RWPE1 (cell line): ENCODE data around the gene SAT1.
A peak's percentile ranks its signal among the peaks of the same experiment; 100 is the strongest.

Experiments used
- CTCF ChIA-PET: fragments of 350-600 bp; sonication (Branson Sonifier 250); formaldehyde crosslinking; extraction: SDS; loops from one replicate; lab custom pipeline; 2021; lab: Yijun Ruan, JAX
- POLR2A ChIA-PET: fragments of 400-600 bp; formaldehyde crosslinking; extraction: SDS; loops from one replicate; lab custom pipeline; 2020; ENCODE audit warnings: antibody characterized with exemption; ENCODE audit not compliant: low non-redundant PET; lab: Yijun Ruan, JAX
- DNase-seq: peaks from one replicate; pipeline ENCODE4 v3.0.0; 2012; ENCODE audit warnings: low spot score
- H3K27ac ChIP-seq: fragments of 450-650 bp; 2 replicates; pipeline ENCODE4 v1.5.1; 2017
- TF ChIP-seq, protein P1 (sequence below): fragments of 450-650 bp; conservative IDR thresholded peaks from 2 replicates; pipeline ENCODE4 v1.5.1; 2017; ENCODE audit warnings: low read depth, mild to moderate bottlenecking

Gene SAT1

DNA sequence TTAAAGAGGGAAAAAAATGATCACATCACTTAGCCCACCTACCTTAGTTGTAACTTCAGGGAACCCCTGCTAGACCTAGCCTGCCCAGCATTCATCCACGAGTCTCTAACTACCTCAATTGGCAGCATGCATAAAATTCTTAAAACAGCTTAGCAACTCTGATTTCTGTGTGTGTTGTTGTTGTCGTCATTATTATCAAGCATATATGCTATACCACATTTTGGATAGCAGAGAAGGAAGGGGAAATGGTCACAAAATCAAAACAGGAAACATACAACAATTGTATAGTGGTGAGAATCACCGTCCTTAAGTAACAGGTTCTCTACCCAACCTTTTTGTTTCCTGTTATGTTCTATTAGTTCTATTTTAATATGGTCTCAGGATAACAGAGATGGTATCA, 37.2 kb upstream of the SAT1 start:
- no peak for DNase-seq
- no peak overlapping the region for H3K27ac ChIP-seq
- CTCF ChIA-PET = no interaction called here
- POLR2A ChIA-PET = no interaction called here
- TF ChIP-seq, protein P1, sequence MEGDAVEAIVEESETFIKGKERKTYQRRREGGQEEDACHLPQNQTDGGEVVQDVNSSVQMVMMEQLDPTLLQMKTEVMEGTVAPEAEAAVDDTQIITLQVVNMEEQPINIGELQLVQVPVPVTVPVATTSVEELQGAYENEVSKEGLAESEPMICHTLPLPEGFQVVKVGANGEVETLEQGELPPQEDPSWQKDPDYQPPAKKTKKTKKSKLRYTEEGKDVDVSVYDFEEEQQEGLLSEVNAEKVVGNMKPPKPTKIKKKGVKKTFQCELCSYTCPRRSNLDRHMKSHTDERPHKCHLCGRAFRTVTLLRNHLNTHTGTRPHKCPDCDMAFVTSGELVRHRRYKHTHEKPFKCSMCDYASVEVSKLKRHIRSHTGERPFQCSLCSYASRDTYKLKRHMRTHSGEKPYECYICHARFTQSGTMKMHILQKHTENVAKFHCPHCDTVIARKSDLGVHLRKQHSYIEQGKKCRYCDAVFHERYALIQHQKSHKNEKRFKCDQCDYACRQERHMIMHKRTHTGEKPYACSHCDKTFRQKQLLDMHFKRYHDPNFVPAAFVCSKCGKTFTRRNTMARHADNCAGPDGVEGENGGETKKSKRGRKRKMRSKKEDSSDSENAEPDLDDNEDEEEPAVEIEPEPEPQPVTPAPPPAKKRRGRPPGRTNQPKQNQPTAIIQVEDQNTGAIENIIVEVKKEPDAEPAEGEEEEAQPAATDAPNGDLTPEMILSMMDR = no peak

DNA sequence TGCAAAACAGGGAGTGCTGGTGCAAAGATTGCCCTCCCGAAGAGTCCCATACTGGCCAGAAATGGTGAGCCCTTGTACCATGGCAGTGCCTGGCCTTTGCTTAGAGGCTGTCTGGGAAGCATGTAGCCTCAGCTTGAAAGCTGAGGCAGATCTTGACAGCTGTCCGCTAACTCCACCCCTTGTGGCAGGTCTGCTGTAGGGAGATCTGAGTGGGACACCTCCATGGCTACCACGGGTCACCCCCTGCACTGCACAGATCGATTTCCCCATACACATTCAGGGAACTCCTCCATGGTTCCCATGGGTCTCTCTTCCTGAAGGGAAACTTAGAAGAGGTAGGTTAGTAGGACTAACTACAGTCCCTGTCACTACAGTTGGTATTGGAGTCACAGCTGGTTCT, 33.8 kb upstream of the SAT1 start:
- no peak for DNase-seq
- CTCF ChIA-PET = interaction anchor here (0.7 kb wide), 1 partner anchor 222 kb away, joined by 5 read pairs; no protein-coding TSS in a partner anchor
- H3K27ac ChIP-seq = no peak overlapping the region
- POLR2A ChIA-PET = no interaction called here
- TF ChIP-seq, protein P1 = no peak

DNA sequence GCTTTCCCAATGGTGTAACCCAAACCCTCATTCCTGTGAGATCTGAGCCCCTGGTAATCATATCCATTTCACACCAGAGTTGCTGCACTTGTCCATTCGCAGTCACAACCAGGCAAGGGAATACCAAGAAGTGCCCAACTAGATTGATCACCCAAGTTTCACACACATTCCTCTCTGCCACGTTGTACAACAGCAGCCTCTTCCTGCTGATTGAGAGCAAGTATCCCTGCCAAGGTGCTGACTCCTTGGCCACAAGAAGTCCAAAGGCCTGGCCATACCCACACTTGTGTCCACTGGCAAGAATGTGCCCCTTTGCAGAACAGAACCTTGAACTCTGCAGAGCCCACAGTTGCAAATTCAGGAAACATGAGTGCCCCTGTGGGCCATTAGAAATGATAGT, 33.4 kb upstream of the SAT1 start:
- CTCF ChIA-PET = interaction anchor here (0.7 kb wide), 1 partner anchor 222 kb away, joined by 5 read pairs; no protein-coding TSS in a partner anchor
- POLR2A ChIA-PET = no interaction called here
- TF ChIP-seq, protein P1 = no peak
- no peak for DNase-seq
- no peak overlapping the region for H3K27ac ChIP-seq

DNA sequence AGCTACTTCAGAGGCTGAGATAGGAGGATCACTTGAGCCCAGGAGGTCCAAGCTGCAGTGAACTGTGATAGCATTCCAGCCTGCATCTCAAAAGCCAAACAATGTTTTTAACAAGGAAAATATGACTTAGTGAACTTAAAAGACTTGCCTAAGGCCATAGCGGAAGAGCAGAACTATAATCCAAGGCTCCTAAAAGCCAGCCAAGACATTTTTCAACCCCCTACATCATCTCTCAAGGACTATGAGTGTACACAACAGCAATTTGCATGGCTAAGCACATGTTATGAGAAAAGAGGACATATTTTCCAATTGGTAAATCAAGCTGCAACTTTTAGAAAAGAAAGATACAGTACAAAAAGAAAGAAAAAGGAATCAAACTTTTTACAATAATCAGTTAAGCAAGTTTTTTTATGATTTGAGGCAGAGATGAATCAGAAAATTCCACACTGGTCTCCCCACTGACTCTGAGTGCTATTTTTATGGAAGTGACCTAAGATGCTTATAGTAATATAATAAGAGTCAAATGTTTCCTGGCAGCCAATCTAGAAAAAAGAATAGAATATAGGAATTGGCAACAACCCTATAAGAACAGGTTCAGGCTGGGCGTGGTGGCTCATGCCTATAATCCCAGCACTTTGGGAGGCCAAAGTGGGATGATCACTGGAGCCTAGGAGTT, 30.1 kb upstream of the SAT1 start:
- peak overlapping the region; percentile 65 for H3K27ac ChIP-seq
- POLR2A ChIA-PET = no interaction called here
- peak; percentile 5 for DNase-seq
- CTCF ChIA-PET = no interaction called here
- TF ChIP-seq, protein P1 = no peak

DNA sequence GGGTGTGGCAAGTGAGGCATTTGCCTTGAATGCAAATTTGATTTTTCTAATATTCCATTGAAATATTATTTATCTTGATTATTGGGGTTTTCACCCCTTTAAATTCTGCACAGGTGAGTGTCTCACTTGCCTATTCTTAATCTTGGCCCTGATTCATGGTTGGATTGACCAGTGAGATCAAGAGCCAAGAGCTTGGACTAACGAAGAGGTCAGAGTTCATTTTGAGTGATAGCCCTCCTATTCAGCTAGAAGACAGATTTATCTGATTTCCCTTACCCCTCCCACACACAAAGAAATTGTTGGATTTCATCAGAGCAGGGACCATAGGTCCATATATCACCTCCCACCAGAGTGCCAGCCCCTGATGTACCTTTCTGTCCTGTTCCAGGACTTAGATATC, 28.3 kb upstream of the SAT1 start:
- H3K27ac ChIP-seq = no peak overlapping the region
- CTCF ChIA-PET = no interaction called here
- TF ChIP-seq, protein P1 = no peak
- DNase-seq = no peak
- POLR2A ChIA-PET = no interaction called here

DNA sequence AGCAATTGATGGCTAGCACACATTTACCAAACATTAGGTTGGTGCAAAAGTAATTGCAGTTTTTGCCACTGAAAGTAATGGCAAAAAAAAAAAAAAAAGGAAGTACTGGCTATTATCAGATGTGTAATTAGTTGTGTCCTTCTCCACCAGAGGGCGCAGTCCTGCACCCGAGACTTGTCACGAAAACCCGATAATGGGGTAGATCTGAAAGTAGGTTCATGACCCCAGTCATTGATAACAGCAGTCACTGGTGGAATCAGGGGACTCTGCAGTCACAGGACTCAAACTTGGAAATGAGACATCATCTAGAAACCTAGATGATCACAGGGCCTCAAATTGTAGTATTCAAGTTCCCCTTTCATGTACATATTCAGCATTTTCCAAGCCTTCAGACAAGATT, 26.8 kb upstream of the SAT1 start:
- DNase-seq = no peak
- no peak overlapping the region for H3K27ac ChIP-seq
- ChIA-PET POLR2A (no interaction called here), CTCF (no interaction called here)
- TF ChIP-seq, protein P1 = peak; percentile 38; the same call in 1 of the 2 replicates
